ENCODE measurements around the gene C14orf119. TPM values are rescaled to one million over a fixed set of nuclear protein-coding genes. Genes with fewer than 3 reads are reported as not detected.

C14orf119 gene
- total and polyA plus RNA-seq, 2 donors from 2014 or later: 42.8 to 56.6 TPM

GRCh38 chr14:23110579-23111365 lies 15.5 kb downstream of the C14orf119 start:
- H3K36me3 ChIP-seq (ENCODE audit: control insufficient read depth in 2 of 3, insufficient read depth in 3 of 3, low read length in 3 of 3): no peaks in the 10 kb centered on the region
- H3K4me1 ChIP-seq (ENCODE audit: control insufficient read depth in 2 of 3, insufficient read depth in 2 of 3, low read depth in 1 of 3, low read length in 3 of 3): no peaks in the 10 kb centered on the region
- H3K4me3 ChIP-seq (ENCODE audit: low read length in 3 of 3): no peak overlapping the region
- intact Hi-C loops (cut with DNase I): no loop called here
- no peak for DNase-seq
- H3K9ac ChIP-seq (ENCODE audit: low read length in 3 of 3): no peak overlapping the region
- no peak for TF ChIP-seq CTCF (IDR thresholded peaks at IDR 0.05; ENCODE audit: borderline replicate concordance, extremely low read depth, insufficient read depth)
- no peaks in the 10 kb centered on the region for H3K9me3 ChIP-seq (ENCODE audit: control insufficient read depth in 2 of 3, insufficient read depth in 1 of 3, low read length in 3 of 3)
- no peak for FAIRE-seq
- H3K27me3 ChIP-seq (ENCODE audit: control insufficient read depth, insufficient read depth, low read length): no peaks in the 10 kb centered on the region
- H3K27ac ChIP-seq (ENCODE audit: low read depth in 2 of 2, low read length in 2 of 2): no peak overlapping the region

- H3K9me3 ChIP-seq (ENCODE audit: control insufficient read depth in 2 of 3, insufficient read depth in 1 of 3, low read length in 3 of 3): no peaks in the 10 kb centered on the region
- FAIRE-seq: no peak
- intact Hi-C loops (cut with DNase I): no loop called here
- H3K4me1 ChIP-seq (ENCODE audit: control insufficient read depth in 2 of 3, insufficient read depth in 2 of 3, low read depth in 1 of 3, low read length in 3 of 3): no peaks in the 10 kb centered on the region
- no peak overlapping the region for H3K27ac ChIP-seq (ENCODE audit: low read depth in 2 of 2, low read length in 2 of 2)
- no peaks in the 10 kb centered on the region for H3K27me3 ChIP-seq (ENCODE audit: control insufficient read depth, insufficient read depth, low read length)
- no peak overlapping the region for H3K4me3 ChIP-seq (ENCODE audit: low read length in 3 of 3)
- DNase-seq: peak in 1 of 5 donors; percentile 5
- no peaks in the 10 kb centered on the region for H3K36me3 ChIP-seq (ENCODE audit: control insufficient read depth in 2 of 3, insufficient read depth in 3 of 3, low read length in 3 of 3)
- no peak overlapping the region for H3K9ac ChIP-seq (ENCODE audit: low read length in 3 of 3)
- no peak for TF ChIP-seq CTCF (IDR thresholded peaks at IDR 0.05; ENCODE audit: borderline replicate concordance, extremely low read depth, insufficient read depth)
Measured at GRCh38 chr14:23112359-23113178, 17.3 kb downstream of the C14orf119 start.

- no peak for TF ChIP-seq CTCF (IDR thresholded peaks at IDR 0.05; ENCODE audit: borderline replicate concordance, extremely low read depth, insufficient read depth)
Measured at GRCh38 chr14:23113431-23114119, 18.3 kb downstream of the C14orf119 start.

More at GRCh38 chr14:23113431-23114119, 18.3 kb downstream of the C14orf119 start:
- H3K4me1 ChIP-seq (ENCODE audit: control insufficient read depth in 2 of 3, insufficient read depth in 2 of 3, low read depth in 1 of 3, low read length in 3 of 3): no peaks in the 10 kb centered on the region
- H3K36me3 ChIP-seq (ENCODE audit: control insufficient read depth in 2 of 3, insufficient read depth in 3 of 3, low read length in 3 of 3): no peaks in the 10 kb centered on the region
- no peak overlapping the region for H3K9ac ChIP-seq (ENCODE audit: low read length in 3 of 3)
- H3K9me3 ChIP-seq (ENCODE audit: control insufficient read depth in 2 of 3, insufficient read depth in 1 of 3, low read length in 3 of 3): no peaks in the 10 kb centered on the region
- FAIRE-seq (no peak), DNase-seq (peak in 4 of 5 donors; percentile 44 to 78 (median 56))
- intact Hi-C loops (cut with DNase I): no loop called here
- no peak overlapping the region for H3K27ac ChIP-seq (ENCODE audit: low read depth in 2 of 2, low read length in 2 of 2)
- H3K27me3 ChIP-seq (ENCODE audit: control insufficient read depth, insufficient read depth, low read length): no peaks in the 10 kb centered on the region
- H3K4me3 ChIP-seq (ENCODE audit: low read length in 3 of 3): no peak overlapping the region

All from kidney (tissue), 14 donors.